Activated CD4-positive, alpha-beta memory T cell treated with anti-CD3 and anti-CD28 coated beads for 36 hours (primary cell): ENCODE results near the gene TDRD1. TPM values are rescaled to one million over a fixed set of nuclear protein-coding genes. Genes with fewer than 3 reads are reported as not detected.

Experiments
- CTCF ChIA-PET: fragments of 350-600 bp; sonication (Branson Sonifier 250); formaldehyde crosslinking; loops from one replicate; lab custom pipeline; 2021; ENCODE audit warnings: antibody characterized with exemption, inconsistent platforms; lab: Charles Lee
- POLR2A ChIA-PET: fragments of 350-600 bp; sonication (Branson Sonifier 250); formaldehyde crosslinking; loops from one replicate; lab custom pipeline; 2021; ENCODE audit warnings: antibody characterized with exemption; lab: Charles Lee
- DNase-seq: peaks from one replicate; pipeline ENCODE4 v3.0.0-alpha.2; 2020
- H3K27ac Mint-ChIP-seq: one replicate; pipeline ENCODE4 v1.8.0; 2021; ENCODE audit warnings: mixed read lengths
- H3K27me3 Mint-ChIP-seq: one replicate; pipeline ENCODE4 v1.8.0; 2021; ENCODE audit warnings: mixed read lengths
- H3K36me3 Mint-ChIP-seq: one replicate; pipeline ENCODE4 v1.8.0; 2021; ENCODE audit warnings: mixed read lengths
- H3K4me1 Mint-ChIP-seq: one replicate; pipeline ENCODE4 v1.8.0; 2021; ENCODE audit warnings: low read depth, mixed read lengths
- H3K4me3 Mint-ChIP-seq: one replicate; pipeline ENCODE4 v1.8.0; 2021; ENCODE audit warnings: mild to moderate bottlenecking, mixed read lengths
- H3K9me3 Mint-ChIP-seq: one replicate; pipeline ENCODE4 v1.8.0; 2021; ENCODE audit warnings: mixed read lengths
- intact Hi-C: fragments of 100-400 bp; cut with micrococcal nuclease; formaldehyde crosslinking; loops from one replicate; pipeline ENCODE4 v1.15.1; 2023
- total RNA-seq, 2 experiments: library from RNA; stranded (reverse); gene quantifications; one replicate each; pipeline ENCODE4 v1.2.3, GENCODE V29; 2021

Gene TDRD1
- total RNA-seq, 2 experiments from 2014 or later: 0.76 to 0.90 TPM

GRCh38 chr10:114257498-114257897, 78.3 kb downstream of the TDRD1 start:
- DNase-seq: no peak
- Mint-ChIP-seq H3K4me1 (no peaks in the 10 kb centered on the region), H3K27ac (no peak overlapping the region), H3K4me3 (no peak overlapping the region), H3K9me3 (no peaks in the 10 kb centered on the region), H3K27me3 (peaks cover 2% of the 10 kb centered on the region), H3K36me3 (no peaks in the 10 kb centered on the region)
- POLR2A ChIA-PET: no interaction called here
- intact Hi-C loops: no loop called here
- CTCF ChIA-PET: no interaction called here

GRCh38 chr10:114258274-114258840, 79.2 kb downstream of the TDRD1 start:
- CTCF ChIA-PET: no interaction called here
- no peaks in the 10 kb centered on the region for H3K9me3 Mint-ChIP-seq
- no peaks in the 10 kb centered on the region for H3K36me3 Mint-ChIP-seq
- no peak overlapping the region for H3K4me3 Mint-ChIP-seq
- no peak for DNase-seq
- H3K27me3 Mint-ChIP-seq: peaks cover 2% of the 10 kb centered on the region
- no peaks in the 10 kb centered on the region for H3K4me1 Mint-ChIP-seq
- no peak overlapping the region for H3K27ac Mint-ChIP-seq
- intact Hi-C loops: no loop called here
- POLR2A ChIA-PET: no interaction called here

- Mint-ChIP-seq H3K27me3 (no peaks in the 10 kb centered on the region), H3K4me1 (no peaks in the 10 kb centered on the region), H3K9me3 (no peaks in the 10 kb centered on the region), H3K36me3 (no peaks in the 10 kb centered on the region), H3K27ac (no peak overlapping the region), H3K4me3 (no peak overlapping the region)
- CTCF ChIA-PET: interaction anchor here (1.4 kb wide), 1 partner anchor 44 kb away, joined by 4 read pairs; no protein-coding TSS in a partner anchor
- POLR2A ChIA-PET: no interaction called here
- intact Hi-C loops: no loop called here
- no peak for DNase-seq
Measured at GRCh38 chr10:114259824-114260223, 80.7 kb downstream of the TDRD1 start.

GRCh38 chr10:114260366-114260765, 81.2 kb downstream of the TDRD1 start:
- DNase-seq: no peak
- Mint-ChIP-seq H3K4me3 (no peak overlapping the region), H3K27me3 (no peaks in the 10 kb centered on the region), H3K36me3 (no peaks in the 10 kb centered on the region), H3K27ac (no peak overlapping the region), H3K4me1 (no peaks in the 10 kb centered on the region), H3K9me3 (no peaks in the 10 kb centered on the region)
- CTCF ChIA-PET: interaction anchor here (1.4 kb wide), 1 partner anchor 44 kb away, joined by 4 read pairs; no protein-coding TSS in a partner anchor
- POLR2A ChIA-PET: no interaction called here
- intact Hi-C loops: no loop called here

DNA sequence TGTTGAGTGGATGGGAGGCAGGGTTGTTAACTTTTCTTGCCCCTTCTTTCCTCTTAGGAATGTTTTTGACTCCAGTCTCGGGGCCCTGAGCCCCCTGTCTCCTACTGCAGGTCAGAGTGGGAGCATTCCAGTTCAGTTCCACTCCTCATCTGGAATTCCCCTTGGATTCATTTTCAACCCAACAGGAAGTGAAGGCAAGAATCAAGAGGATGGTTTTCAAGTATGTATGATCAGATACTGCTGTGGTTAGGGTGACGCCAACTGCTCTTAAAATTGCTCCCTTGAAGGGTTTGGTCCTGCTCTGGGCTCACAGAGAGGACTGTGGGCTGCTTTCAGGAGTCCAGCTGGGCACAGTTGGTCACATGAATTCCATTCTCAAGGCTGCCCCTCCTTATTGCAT, 81.9 kb downstream of the TDRD1 start:
- Mint-ChIP-seq H3K27me3 (no peaks in the 10 kb centered on the region), H3K9me3 (no peaks in the 10 kb centered on the region), H3K4me1 (no peaks in the 10 kb centered on the region), H3K4me3 (no peak overlapping the region), H3K27ac (no peak overlapping the region), H3K36me3 (no peaks in the 10 kb centered on the region)
- intact Hi-C loops: no loop called here
- CTCF ChIA-PET: interaction anchor here (1.4 kb wide), 1 partner anchor 43 kb away, joined by 4 read pairs; no protein-coding TSS in a partner anchor
- POLR2A ChIA-PET: no interaction called here
- DNase-seq: no peak

GRCh38 chr10:114262496-114262895, 83.3 kb downstream of the TDRD1 start:
- Mint-ChIP-seq H3K4me1 (no peaks in the 10 kb centered on the region), H3K9me3 (no peaks in the 10 kb centered on the region), H3K27ac (no peak overlapping the region), H3K4me3 (no peak overlapping the region), H3K36me3 (no peaks in the 10 kb centered on the region), H3K27me3 (peaks cover 3% of the 10 kb centered on the region)
- ChIA-PET CTCF (no interaction called here), POLR2A (no interaction called here)
- intact Hi-C loops: no loop called here
- no peak for DNase-seq

GRCh38 chr10:114265392-114266053, 86.4 kb downstream of the TDRD1 start:
- H3K27me3 Mint-ChIP-seq: peaks cover 3% of the 10 kb centered on the region
- intact Hi-C loops: no loop called here
- no peak overlapping the region for H3K27ac Mint-ChIP-seq
- ChIA-PET CTCF (interaction anchor here (1.7 kb wide), 1 partner anchor 38 kb away, joined by 3 read pairs; no protein-coding TSS in a partner anchor), POLR2A (no interaction called here)
- H3K4me3 Mint-ChIP-seq: no peak overlapping the region
- no peaks in the 10 kb centered on the region for H3K4me1 Mint-ChIP-seq
- no peak for DNase-seq
- no peaks in the 10 kb centered on the region for H3K9me3 Mint-ChIP-seq
- no peaks in the 10 kb centered on the region for H3K36me3 Mint-ChIP-seq

DNA sequence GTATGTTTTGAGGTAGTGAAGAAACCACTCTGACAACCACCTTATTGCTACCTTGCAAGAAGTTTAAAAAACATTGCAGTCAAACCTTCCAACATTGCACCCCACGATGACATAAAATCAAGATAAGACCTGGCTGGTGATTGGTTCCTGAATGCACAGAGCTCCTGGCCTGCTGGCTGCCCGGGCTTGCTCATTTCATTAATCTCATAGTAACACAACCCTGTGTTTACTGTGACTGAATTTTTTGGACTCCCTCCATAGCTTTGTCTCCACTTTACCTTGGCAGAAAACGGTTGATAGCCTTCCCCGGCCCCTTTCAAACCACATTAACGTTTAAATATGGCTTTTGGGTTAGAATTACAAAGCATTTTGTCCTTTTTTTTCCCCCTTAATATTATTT, 87.4 kb downstream of the TDRD1 start:
- POLR2A ChIA-PET: no interaction called here
- no peaks in the 10 kb centered on the region for H3K9me3 Mint-ChIP-seq

GRCh38 chr10:114271075-114271778, 92.1 kb downstream of the TDRD1 start:
- H3K36me3 Mint-ChIP-seq: no peaks in the 10 kb centered on the region
- peaks cover 13% of the 10 kb centered on the region for H3K27me3 Mint-ChIP-seq
- no peak overlapping the region for H3K27ac Mint-ChIP-seq
- ChIA-PET POLR2A (interaction anchor here (0.6 kb wide), 1 partner anchor 399 kb away, joined by 3 read pairs; no protein-coding TSS in a partner anchor), CTCF (no interaction called here)
- H3K9me3 Mint-ChIP-seq: no peaks in the 10 kb centered on the region
- no peak overlapping the region for H3K4me3 Mint-ChIP-seq
- DNase-seq: no peak
- H3K4me1 Mint-ChIP-seq: no peaks in the 10 kb centered on the region
- intact Hi-C loops: no loop called here

More for the DNA sequence above, 87.4 kb downstream of the TDRD1 start:
- no peak overlapping the region for H3K4me3 Mint-ChIP-seq
- intact Hi-C loops: no loop called here
- no peak overlapping the region for H3K27ac Mint-ChIP-seq
- peaks cover 7% of the 10 kb centered on the region for H3K27me3 Mint-ChIP-seq
- H3K36me3 Mint-ChIP-seq: no peaks in the 10 kb centered on the region
- no peak for DNase-seq
- no peaks in the 10 kb centered on the region for H3K4me1 Mint-ChIP-seq
- CTCF ChIA-PET: interaction anchor here (1.7 kb wide), 1 partner anchor 37 kb away, joined by 3 read pairs; no protein-coding TSS in a partner anchor

- intact Hi-C loops: no loop called here
- H3K9me3 Mint-ChIP-seq: no peaks in the 10 kb centered on the region
- DNase-seq: no peak
- H3K36me3 Mint-ChIP-seq: no peaks in the 10 kb centered on the region
- H3K4me3 Mint-ChIP-seq: no peak overlapping the region
- peaks cover 10% of the 10 kb centered on the region for H3K27me3 Mint-ChIP-seq
- H3K27ac Mint-ChIP-seq: no peak overlapping the region
- ChIA-PET POLR2A (no interaction called here), CTCF (no interaction called here)
- no peaks in the 10 kb centered on the region for H3K4me1 Mint-ChIP-seq
Measured at GRCh38 chr10:114271779-114272167, 92.6 kb downstream of the TDRD1 start.

DNA sequence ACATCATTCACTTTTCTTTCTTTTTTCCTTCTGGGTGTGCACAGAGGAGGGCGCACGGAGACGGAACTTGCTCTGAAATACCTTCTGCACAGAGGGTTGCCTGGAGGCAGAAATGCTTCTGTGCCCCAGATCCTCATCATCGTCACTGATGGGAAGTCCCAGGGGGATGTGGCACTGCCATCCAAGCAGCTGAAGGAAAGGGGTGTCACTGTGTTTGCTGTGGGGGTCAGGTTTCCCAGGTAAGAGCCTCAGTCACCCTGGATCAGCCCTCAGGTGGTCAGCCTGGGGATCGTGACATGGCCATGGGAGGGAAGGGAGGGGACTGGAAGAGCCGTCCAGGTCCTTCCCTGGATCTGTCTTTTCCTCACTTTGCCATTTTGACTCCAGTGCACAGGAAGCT, 93.5 kb downstream of the TDRD1 start:
- intact Hi-C loops: no loop called here
- Mint-ChIP-seq H3K27me3 (peaks cover 13% of the 10 kb centered on the region), H3K9me3 (no peaks in the 10 kb centered on the region), H3K4me1 (no peaks in the 10 kb centered on the region), H3K4me3 (no peak overlapping the region), H3K27ac (no peak overlapping the region), H3K36me3 (no peaks in the 10 kb centered on the region)
- POLR2A ChIA-PET: no interaction called here
- DNase-seq: no peak
- CTCF ChIA-PET: interaction anchor here (0.6 kb wide), 1 partner anchor 129 kb away, joined by 3 read pairs; no protein-coding TSS in a partner anchor

DNA sequence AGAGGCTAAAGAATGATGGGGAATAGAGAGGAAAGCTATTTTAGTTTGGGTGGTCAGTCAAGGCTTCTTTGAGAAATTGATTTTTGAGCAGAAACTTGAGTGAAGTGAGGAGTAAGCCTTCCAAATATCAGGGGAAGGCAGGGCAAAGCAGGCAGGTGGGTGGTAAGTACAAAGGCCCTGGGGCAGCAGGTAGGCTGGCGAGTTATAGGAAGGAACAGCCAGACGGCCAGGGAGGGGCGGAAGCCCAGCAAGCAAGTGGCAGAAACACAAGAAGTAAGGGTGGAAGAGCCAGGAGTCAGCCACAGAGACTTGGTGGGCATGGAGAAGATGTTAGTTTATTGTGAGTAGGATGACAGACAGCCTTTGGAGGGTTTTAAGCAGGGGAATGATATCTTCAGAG, 94.8 kb downstream of the TDRD1 start:
- DNase-seq: no peak
- ChIA-PET CTCF (no interaction called here), POLR2A (no interaction called here)
- H3K27ac Mint-ChIP-seq: no peak overlapping the region
- intact Hi-C loops: no loop called here
- H3K9me3 Mint-ChIP-seq: no peaks in the 10 kb centered on the region
- H3K36me3 Mint-ChIP-seq: no peaks in the 10 kb centered on the region
- no peak overlapping the region for H3K4me3 Mint-ChIP-seq
- no peaks in the 10 kb centered on the region for H3K4me1 Mint-ChIP-seq
- H3K27me3 Mint-ChIP-seq: peaks cover 19% of the 10 kb centered on the region
